Large intestine (tissue), 3 donors: Measurements from ENCODE around the gene DOHH. TPM values are rescaled to one million over a fixed set of nuclear protein-coding genes. Genes with fewer than 3 reads are reported as not detected.

ENCODE experiments used
- DNase-seq, 2 donors: peaks; one replicate each; pipeline versions ENCODE4 v3.0.0 to v3.0.0-alpha.2; 2013
- H3K27ac ChIP-seq: one replicate; pipeline ENCODE4 v1.5.1; 2013; ENCODE audit warnings: low read length
- H3K27me3 ChIP-seq: 2 replicates; pipeline ENCODE4 v1.6.1; 2013; ENCODE audit warnings: low read length; ENCODE audit not compliant: control insufficient read depth, insufficient read depth
- H3K36me3 ChIP-seq: 2 replicates; pipeline ENCODE4 v1.6.1; 2013; ENCODE audit warnings: low read length; ENCODE audit not compliant: control insufficient read depth, insufficient read depth
- H3K4me1 ChIP-seq: one replicate; pipeline ENCODE4 v1.6.1; 2013; ENCODE audit warnings: low read length; ENCODE audit not compliant: control insufficient read depth, insufficient read depth
- H3K4me3 ChIP-seq: one replicate; pipeline ENCODE4 v1.5.1; 2013; ENCODE audit warnings: low read length
- H3K9me3 ChIP-seq: one replicate; pipeline ENCODE4 v1.6.1; 2013; ENCODE audit warnings: mild to moderate bottlenecking, low read depth, low read length, moderate library complexity; ENCODE audit not compliant: control insufficient read depth
- WGBS: methylation state at CpG from one replicate; pipeline ENCODE4 v1.1.5; 2013; ENCODE audit warnings: low lambda C conversion rate; ENCODE audit not compliant: insufficient coverage; 5-methylcytosine and 5-hydroxymethylcytosine counted together
- polyA plus RNA-seq: library from polyadenylated mRNA; unstranded; fragments of 120-200 nt; gene quantifications from one replicate; pipeline ENCODE4 v1.2.1, GENCODE V29; 2013

Gene DOHH
- polyA plus RNA-seq, 1 donor, result 12.1 TPM

GRCh38 chr19:3518659-3519058, 18.2 kb upstream of the DOHH start:
- Histone ChIP-seq H3K27me3 (no peaks in the 10 kb centered on the region), H3K4me3 (no peak overlapping the region), H3K36me3 (peaks cover 44% of the 10 kb centered on the region), H3K27ac (no peak overlapping the region), H3K9me3 (no peaks in the 10 kb centered on the region), H3K4me1 (peaks cover 9% of the 10 kb centered on the region)
- no peak for DNase-seq
- WGBS, result no CpG with 5 or more reads among the region's 2 CpGs

GRCh38 chr19:3518255-3518654, 17.8 kb upstream of the DOHH start:
- H3K4me3 ChIP-seq, result no peak overlapping the region
- WGBS, result no CpG with 5 or more reads among the region's 10 CpGs
- no peaks in the 10 kb centered on the region for H3K27me3 ChIP-seq
- H3K36me3 ChIP-seq, result peaks cover 44% of the 10 kb centered on the region
- H3K4me1 ChIP-seq, result peaks cover 9% of the 10 kb centered on the region
- H3K9me3 ChIP-seq, result no peaks in the 10 kb centered on the region
- no peak overlapping the region for H3K27ac ChIP-seq
- no peak for DNase-seq

GRCh38 chr19:3517638-3518037, 17.2 kb upstream of the DOHH start:
- Histone ChIP-seq H3K27me3 (no peaks in the 10 kb centered on the region), H3K4me3 (no peak overlapping the region), H3K36me3 (peaks cover 40% of the 10 kb centered on the region), H3K9me3 (no peaks in the 10 kb centered on the region), H3K27ac (no peak overlapping the region), H3K4me1 (peaks cover 9% of the 10 kb centered on the region)
- WGBS, result 100% methylated on average over 1 of the region's 2 CpGs
- no peak for DNase-seq

GRCh38 chr19:3516675-3517207, 16.3 kb upstream of the DOHH start:
- Histone ChIP-seq H3K4me1 (peaks cover 9% of the 10 kb centered on the region), H3K9me3 (no peaks in the 10 kb centered on the region), H3K36me3 (peaks cover 43% of the 10 kb centered on the region), H3K27me3 (no peaks in the 10 kb centered on the region), H3K27ac (no peak overlapping the region), H3K4me3 (no peak overlapping the region)
- WGBS, result no CpG with 5 or more reads among the region's 15 CpGs
- DNase-seq, result no peak

GRCh38 chr19:3515891-3516422, 15.5 kb upstream of the DOHH start:
- H3K4me3 ChIP-seq, result no peak overlapping the region
- H3K27me3 ChIP-seq, result no peaks in the 10 kb centered on the region
- WGBS, result no CpG with 5 or more reads among the region's 15 CpGs
- DNase-seq, result no peak
- peaks cover 49% of the 10 kb centered on the region for H3K36me3 ChIP-seq
- peaks cover 9% of the 10 kb centered on the region for H3K4me1 ChIP-seq
- no peaks in the 10 kb centered on the region for H3K9me3 ChIP-seq
- H3K27ac ChIP-seq, result no peak overlapping the region

- Histone ChIP-seq H3K36me3 (peaks cover 51% of the 10 kb centered on the region), H3K27ac (no peak overlapping the region), H3K27me3 (no peaks in the 10 kb centered on the region), H3K9me3 (no peaks in the 10 kb centered on the region), H3K4me3 (no peak overlapping the region), H3K4me1 (peaks cover under 1% of the 10 kb centered on the region)
- WGBS, result 79% methylated on average over 4 of the region's 12 CpGs
- no peak for DNase-seq
Observed at GRCh38 chr19:3514930-3515329, 14.5 kb upstream of the DOHH start.

GRCh38 chr19:3513229-3514140, 13.0 kb upstream of the DOHH start:
- no CpG with 5 or more reads among the region's 23 CpGs for WGBS
- no peak overlapping the region for H3K27ac ChIP-seq
- H3K9me3 ChIP-seq, result no peaks in the 10 kb centered on the region
- DNase-seq, result no peak
- peaks cover 52% of the 10 kb centered on the region for H3K36me3 ChIP-seq
- peaks cover 3% of the 10 kb centered on the region for H3K4me1 ChIP-seq
- no peaks in the 10 kb centered on the region for H3K27me3 ChIP-seq
- H3K4me3 ChIP-seq, result no peak overlapping the region

GRCh38 chr19:3512562-3513228, 12.2 kb upstream of the DOHH start:
- Histone ChIP-seq H3K9me3 (no peaks in the 10 kb centered on the region), H3K27ac (no peak overlapping the region), H3K4me1 (peaks cover 4% of the 10 kb centered on the region), H3K4me3 (no peak overlapping the region), H3K36me3 (peaks cover 52% of the 10 kb centered on the region), H3K27me3 (no peaks in the 10 kb centered on the region)
- no peak for DNase-seq
- WGBS, result 73% methylated on average over 2 of the region's 17 CpGs

- H3K9me3 ChIP-seq, result no peaks in the 10 kb centered on the region
- H3K4me3 ChIP-seq, result no peak overlapping the region
- peaks cover 10% of the 10 kb centered on the region for H3K4me1 ChIP-seq
- H3K27ac ChIP-seq, result no peak overlapping the region
- H3K27me3 ChIP-seq, result no peaks in the 10 kb centered on the region
- no peak for DNase-seq
- no CpG with 5 or more reads among the region's 26 CpGs for WGBS
- peaks cover 52% of the 10 kb centered on the region for H3K36me3 ChIP-seq
Observed at GRCh38 chr19:3511506-3512251, 11.2 kb upstream of the DOHH start.

- no CpG with 5 or more reads among the region's 22 CpGs for WGBS
- no peaks in the 10 kb centered on the region for H3K9me3 ChIP-seq
- H3K36me3 ChIP-seq, result peaks cover 52% of the 10 kb centered on the region
- peaks cover 10% of the 10 kb centered on the region for H3K4me1 ChIP-seq
- no peak for DNase-seq
- no peak overlapping the region for H3K27ac ChIP-seq
- H3K4me3 ChIP-seq, result no peak overlapping the region
- H3K27me3 ChIP-seq, result no peaks in the 10 kb centered on the region
Observed at GRCh38 chr19:3510727-3511126, 10.3 kb upstream of the DOHH start.
